B cell (primary cell): ENCODE measurements around the gene TRAM2. TPM values are rescaled to one million over a fixed set of nuclear protein-coding genes. Genes with fewer than 3 reads are reported as not detected.

ENCODE experiments used
- ATAC-seq: fragments of 200-7000 bp; cut with Tn5 transposase; one replicate; pipeline ENCODE4 v1.10.0; 2021; ENCODE audit warnings: low read depth, mild to moderate bottlenecking, moderate number of reproducible peaks, moderate library complexity
- CTCF ChIA-PET: fragments of 350-600 bp; sonication (Branson Sonifier 250); formaldehyde crosslinking; loops from one replicate; lab custom pipeline; 2021; ENCODE audit warnings: antibody characterized with exemption, inconsistent platforms; lab: Charles Lee
- POLR2A ChIA-PET: fragments of 350-600 bp; sonication (Branson Sonifier 250); formaldehyde crosslinking; loops from one replicate; lab custom pipeline; 2021; ENCODE audit warnings: antibody characterized with exemption; lab: Charles Lee
- DNase-seq: peaks from one replicate; pipeline ENCODE4 v3.0.0; 2013
- H2AFZ ChIP-seq: 2 replicates; pipeline ENCODE4 v1.6.1; 2012; ENCODE audit warnings: mild to moderate bottlenecking, low read depth, low read length; ENCODE audit not compliant: insufficient read depth, poor library complexity, severe bottlenecking
- H3K27ac ChIP-seq, 2 donors: 1 replicate in 1 of 2; 2 replicates in 1 of 2; pipeline ENCODE4 v1.5.1; 2012 to 2013; ENCODE audit warnings: low read length in 2 of 2, mild to moderate bottlenecking in 2 of 2, moderate library complexity in 1 of 2
- H3K27me3 ChIP-seq, 4 experiments: fragments of 200-600 bp in 1 of 4; sonication (generic) in 1 of 4; replicated peaks in 1 of 4; 1 replicate in 2 of 4; 2 replicates in 2 of 4; pipeline versions ENCODE4 v1.6.1 to v1.7.0; 2013 to 2016; ENCODE audit warnings: low read length in 3 of 4, mild to moderate bottlenecking in 2 of 4, mixed read lengths in 1 of 4, moderate library complexity in 1 of 4; ENCODE audit not compliant: insufficient read depth in 4 of 4, control insufficient read depth in 3 of 4; ENCODE audit errors: control extremely low read depth in 1 of 4
- H3K36me3 ChIP-seq, 2 experiments: replicated peaks in 1 of 2; 1 replicate in 1 of 2; 2 replicates in 1 of 2; pipeline versions ENCODE4 v1.6.1 to v1.7.1; 2013; ENCODE audit warnings: low read length in 1 of 2; ENCODE audit not compliant: insufficient read depth in 2 of 2, control insufficient read depth in 1 of 2; ENCODE audit errors: control extremely low read depth in 1 of 2, extremely low read depth in 1 of 2
- H3K4me1 ChIP-seq, 2 donors: fragments of 200-600 bp in 1 of 2; sonication (generic) in 1 of 2; 1 replicate in 1 of 2; 2 replicates in 1 of 2; pipeline versions ENCODE4 v1.5.1 to v1.6.1; 2013 to 2017; ENCODE audit warnings: low read length in 2 of 2; ENCODE audit not compliant: control insufficient read depth in 2 of 2, insufficient read depth in 2 of 2
- H3K4me2 ChIP-seq: replicated peaks from 2 replicates; pipeline ENCODE3; 2012; ENCODE audit warnings: mild to moderate bottlenecking, low read depth, low read length; ENCODE audit not compliant: poor library complexity, severe bottlenecking
- H3K4me3 ChIP-seq, 5 experiments: fragments of 200-600 bp in 1 of 5; sonication (generic) in 1 of 5; 1 replicate in 3 of 5; 2 replicates in 2 of 5; pipeline versions ENCODE4 v1.5.1 to v1.7.0; 2011 to 2016; ENCODE audit warnings: low read length in 4 of 5, mild to moderate bottlenecking in 4 of 5, low read depth in 2 of 5, control low read depth in 1 of 5, moderate library complexity in 1 of 5; ENCODE audit not compliant: insufficient read depth in 1 of 5; ENCODE audit errors: control extremely low read depth in 1 of 5, extremely low read depth in 1 of 5
- H3K79me2 ChIP-seq: fragments of 200-600 bp; sonication (generic); one replicate; pipeline ENCODE4 v1.6.0; 2016; ENCODE audit warnings: low read length; ENCODE audit not compliant: control insufficient read depth, insufficient read depth
- H3K9ac ChIP-seq: fragments of 200-600 bp; sonication (generic); 2 replicates; pipeline ENCODE4 v1.6.1; 2017; ENCODE audit warnings: mild to moderate bottlenecking, low read length, moderate library complexity
- H3K9me3 ChIP-seq, 3 donors: one replicate each; pipeline versions ENCODE4 v1.6.1 to v1.7.1; 2013; ENCODE audit warnings: low read length in 2 of 3; ENCODE audit not compliant: control insufficient read depth in 2 of 3, insufficient read depth in 1 of 3; ENCODE audit errors: control extremely low read depth in 1 of 3
- H4K20me1 ChIP-seq: 2 replicates; pipeline ENCODE4 v1.6.0; 2012; ENCODE audit warnings: mild to moderate bottlenecking, low read length; ENCODE audit not compliant: insufficient read depth, control insufficient read depth, poor library complexity, severe bottlenecking
- H3K27ac Mint-ChIP-seq: one replicate; pipeline ENCODE4 v1.8.0; 2021; ENCODE audit warnings: mixed read lengths
- H3K27me3 Mint-ChIP-seq: one replicate; pipeline ENCODE4 v1.8.0; 2021; ENCODE audit warnings: mixed read lengths
- H3K4me1 Mint-ChIP-seq: one replicate; pipeline ENCODE4 v1.8.0; 2021; ENCODE audit warnings: mixed read lengths
- H3K4me3 Mint-ChIP-seq: one replicate; pipeline ENCODE4 v1.8.0; 2021; ENCODE audit warnings: mixed read lengths
- H3K9me3 Mint-ChIP-seq: one replicate; pipeline ENCODE4 v1.8.0; 2022; ENCODE audit warnings: mixed read lengths; ENCODE audit not compliant: insufficient read depth
- EZH2 ChIP-seq: IDR thresholded peaks from 2 replicates; pipeline ENCODE4 v1.6.1; 2012; ENCODE audit warnings: borderline replicate concordance, low read depth, mild to moderate bottlenecking, moderate library complexity, low read length; ENCODE audit not compliant: insufficient read depth, poor library complexity, severe bottlenecking
- WGBS: methylation state at CpG from one replicate; pipeline ENCODE4 v1.1.5; 2013; ENCODE audit warnings: missing lambda C conversion rate; ENCODE audit not compliant: insufficient coverage; 5-methylcytosine and 5-hydroxymethylcytosine counted together
- intact Hi-C: fragments of 100-400 bp; cut with micrococcal nuclease; formaldehyde crosslinking; loops from one replicate; pipeline ENCODE4 v1.10.0; 2022
- polyA plus RNA-seq: library from polyadenylated mRNA; depleted of rRNA; stranded (reverse); fragments of >200 nt; gene quantifications from 2 replicates; pipeline ENCODE4 v1.2.3, GENCODE V29; 2012
- total RNA-seq, 2 donors: library from RNA; stranded (reverse); fragments of 120-200 nt in 1 of 2; gene quantifications; 1 replicate in 1 of 2; 2 replicates in 1 of 2; pipeline versions ENCODE4 v1.2.3 to v1.2.4, GENCODE V29; 2013 to 2022
- TF ChIP-seq, protein P1 (sequence below): fragments of 200-600 bp; IDR thresholded peaks from one replicate; pipeline ENCODE4 v1.8.0; 2022; ENCODE audit warnings: antibody characterized with exemption, mild to moderate bottlenecking

TRAM2 gene
- total and polyA plus RNA-seq, 2 donors (not counting 1 experiment from before 2014, with no cell fraction given): 9.0 to 13.3 TPM

DNA sequence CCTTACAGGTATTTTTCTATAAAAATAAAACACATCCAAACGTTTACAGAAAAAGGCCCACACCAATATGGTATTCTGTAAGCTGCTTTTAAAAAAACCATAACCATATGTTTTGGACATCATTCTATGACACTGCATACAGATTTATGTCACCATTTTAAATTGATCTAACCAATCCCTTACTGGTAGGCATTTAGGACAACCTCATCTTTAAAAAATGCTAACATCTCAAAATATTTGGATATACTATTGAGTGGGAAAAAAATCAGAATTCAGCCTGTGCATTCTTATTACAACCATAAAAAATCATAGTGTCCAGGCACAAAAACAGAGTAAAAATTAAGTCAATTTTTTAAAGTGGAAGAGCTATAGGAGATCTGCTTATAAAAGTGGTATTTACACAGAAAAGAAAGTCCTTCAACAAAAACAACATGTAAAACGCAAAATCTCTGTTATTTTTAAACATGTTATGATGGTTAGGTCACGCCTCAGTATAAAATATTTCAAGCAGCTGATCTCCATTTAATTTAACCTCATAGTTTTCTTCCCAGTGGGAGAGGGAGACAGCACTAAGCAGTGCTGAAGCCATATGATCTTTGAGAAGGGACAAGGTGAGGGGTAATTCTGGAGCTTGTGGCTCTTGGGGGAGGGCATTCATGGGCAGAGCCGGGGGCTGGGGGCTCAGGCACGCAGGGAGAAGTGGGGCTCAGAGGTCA, 21.2 kb downstream of the TRAM2 start:
- Histone ChIP-seq H3K4me2 (no peak overlapping the region), H2AFZ (no peak overlapping the region), H3K9me3 (no peaks in the 10 kb centered on the region), H3K36me3 (no peaks in the 10 kb centered on the region), H3K79me2 (peaks cover 41% of the 10 kb centered on the region), H3K9ac (no peak overlapping the region), H3K27me3 (no peaks in the 10 kb centered on the region), H3K4me1 (peaks cover 7 to 16% of the 10 kb centered on the region in 2 donors), H3K27ac (no peak overlapping the region), H4K20me1 (peaks cover 16% of the 10 kb centered on the region), H3K4me3 (no peak overlapping the region)
- no peak for ATAC-seq
- no peak for DNase-seq
- no peak overlapping the region for H3K4me3 Mint-ChIP-seq
- TF ChIP-seq, protein P1, sequence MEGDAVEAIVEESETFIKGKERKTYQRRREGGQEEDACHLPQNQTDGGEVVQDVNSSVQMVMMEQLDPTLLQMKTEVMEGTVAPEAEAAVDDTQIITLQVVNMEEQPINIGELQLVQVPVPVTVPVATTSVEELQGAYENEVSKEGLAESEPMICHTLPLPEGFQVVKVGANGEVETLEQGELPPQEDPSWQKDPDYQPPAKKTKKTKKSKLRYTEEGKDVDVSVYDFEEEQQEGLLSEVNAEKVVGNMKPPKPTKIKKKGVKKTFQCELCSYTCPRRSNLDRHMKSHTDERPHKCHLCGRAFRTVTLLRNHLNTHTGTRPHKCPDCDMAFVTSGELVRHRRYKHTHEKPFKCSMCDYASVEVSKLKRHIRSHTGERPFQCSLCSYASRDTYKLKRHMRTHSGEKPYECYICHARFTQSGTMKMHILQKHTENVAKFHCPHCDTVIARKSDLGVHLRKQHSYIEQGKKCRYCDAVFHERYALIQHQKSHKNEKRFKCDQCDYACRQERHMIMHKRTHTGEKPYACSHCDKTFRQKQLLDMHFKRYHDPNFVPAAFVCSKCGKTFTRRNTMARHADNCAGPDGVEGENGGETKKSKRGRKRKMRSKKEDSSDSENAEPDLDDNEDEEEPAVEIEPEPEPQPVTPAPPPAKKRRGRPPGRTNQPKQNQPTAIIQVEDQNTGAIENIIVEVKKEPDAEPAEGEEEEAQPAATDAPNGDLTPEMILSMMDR: no peak
- no peak for TF ChIP-seq EZH2
- ChIA-PET POLR2A (no interaction called here), CTCF (no interaction called here)
- H3K9me3 Mint-ChIP-seq: no peaks in the 10 kb centered on the region
- no peak overlapping the region for H3K27ac Mint-ChIP-seq
- intact Hi-C loops: no loop called here
- peaks cover 32% of the 10 kb centered on the region for H3K4me1 Mint-ChIP-seq
- WGBS: 100% methylated on average over 2 of the region's 5 CpGs
- no peaks in the 10 kb centered on the region for H3K27me3 Mint-ChIP-seq

DNA sequence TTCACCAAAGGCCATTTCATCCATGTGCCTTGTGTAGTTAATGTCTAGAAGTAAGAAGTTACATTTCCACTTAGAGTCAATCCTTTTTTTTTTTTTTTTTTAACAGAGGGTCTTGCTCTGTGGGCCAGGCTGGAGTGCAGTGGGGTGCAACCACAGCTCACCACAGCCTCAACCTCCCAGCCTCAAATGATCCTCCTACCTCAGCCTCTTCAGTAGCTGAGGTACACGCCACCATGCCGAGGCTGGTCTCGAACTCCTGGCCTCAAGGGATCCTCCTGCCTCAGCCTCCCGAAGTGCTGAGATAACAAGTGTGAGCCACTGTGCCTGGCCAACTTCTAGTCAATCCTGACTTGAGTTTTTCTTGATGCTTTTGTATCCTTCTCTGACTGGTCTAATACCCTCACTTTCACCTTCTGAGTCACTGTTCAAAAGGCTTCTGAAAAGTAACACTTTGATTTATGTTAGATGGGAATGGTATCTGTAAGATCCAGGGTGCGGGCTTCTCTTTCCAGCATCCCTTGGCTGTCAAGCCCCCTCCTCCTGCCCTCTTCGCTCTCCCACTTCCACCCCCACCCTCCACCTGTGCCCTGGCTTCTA, 22.1 kb downstream of the TRAM2 start:
- ChIA-PET CTCF (interaction anchor here (0.6 kb wide), 1 partner anchor 94 kb away, joined by 3 read pairs; no protein-coding TSS in a partner anchor), POLR2A (no interaction called here)
- Mint-ChIP-seq H3K27me3 (no peaks in the 10 kb centered on the region), H3K9me3 (no peaks in the 10 kb centered on the region), H3K4me1 (peaks cover 35% of the 10 kb centered on the region), H3K27ac (no peak overlapping the region), H3K4me3 (no peak overlapping the region)
- Histone ChIP-seq H3K9ac (no peak overlapping the region), H3K79me2 (peaks cover 44% of the 10 kb centered on the region), H4K20me1 (peaks cover 16% of the 10 kb centered on the region), H3K4me2 (no peak overlapping the region), H3K36me3 (no peaks in the 10 kb centered on the region), H3K27ac (no peak overlapping the region), H2AFZ (no peak overlapping the region), H3K4me1 (peaks cover 7 to 16% of the 10 kb centered on the region in 2 donors), H3K9me3 (no peaks in the 10 kb centered on the region), H3K4me3 (no peak overlapping the region), H3K27me3 (no peaks in the 10 kb centered on the region)
- TF ChIP-seq, protein P1: no peak
- TF ChIP-seq EZH2: no peak
- DNase-seq (no peak), ATAC-seq (no peak)
- intact Hi-C loops: no loop called here
- 96% methylated on average over 4 of the region's 6 CpGs for WGBS
